ELR (cell line): ENCODE results near the gene LSM2.
"Not testable (repeated sequence)": the region's sequence is repeated elsewhere in the genome, so short reads cannot be mapped to it uniquely, and the experiment has no call there.

ENCODE experiments used
- DNase-seq: peaks from one replicate; pipeline ENCODE4 v3.0.0-alpha.2; 2015; ENCODE audit warnings: low read depth

The LSM2 gene

DNA sequence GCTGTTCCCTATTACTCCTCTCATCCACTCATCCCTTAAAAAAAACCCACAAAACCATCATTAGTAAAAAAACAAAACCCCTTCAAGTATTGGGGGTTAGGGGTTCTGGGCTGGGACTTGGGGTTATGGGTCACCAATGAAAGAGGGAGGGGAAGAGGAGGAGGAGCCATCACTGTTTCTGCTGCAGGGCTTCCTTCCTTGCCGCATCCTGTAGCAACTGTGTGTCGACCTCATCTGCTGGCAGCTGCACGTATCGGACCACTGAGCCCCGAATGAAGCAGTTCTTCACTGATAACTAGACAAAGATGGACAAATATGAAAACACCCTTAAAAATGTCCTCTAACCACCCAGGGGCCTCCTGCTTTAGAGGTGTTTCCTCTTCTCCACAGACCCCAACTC, 9.2 kb downstream of the LSM2 start:
- DNase-seq: no peak

- no peak for DNase-seq
Measured at GRCh38 chr6:31796993-31797385, 9.8 kb downstream of the LSM2 start.

DNA sequence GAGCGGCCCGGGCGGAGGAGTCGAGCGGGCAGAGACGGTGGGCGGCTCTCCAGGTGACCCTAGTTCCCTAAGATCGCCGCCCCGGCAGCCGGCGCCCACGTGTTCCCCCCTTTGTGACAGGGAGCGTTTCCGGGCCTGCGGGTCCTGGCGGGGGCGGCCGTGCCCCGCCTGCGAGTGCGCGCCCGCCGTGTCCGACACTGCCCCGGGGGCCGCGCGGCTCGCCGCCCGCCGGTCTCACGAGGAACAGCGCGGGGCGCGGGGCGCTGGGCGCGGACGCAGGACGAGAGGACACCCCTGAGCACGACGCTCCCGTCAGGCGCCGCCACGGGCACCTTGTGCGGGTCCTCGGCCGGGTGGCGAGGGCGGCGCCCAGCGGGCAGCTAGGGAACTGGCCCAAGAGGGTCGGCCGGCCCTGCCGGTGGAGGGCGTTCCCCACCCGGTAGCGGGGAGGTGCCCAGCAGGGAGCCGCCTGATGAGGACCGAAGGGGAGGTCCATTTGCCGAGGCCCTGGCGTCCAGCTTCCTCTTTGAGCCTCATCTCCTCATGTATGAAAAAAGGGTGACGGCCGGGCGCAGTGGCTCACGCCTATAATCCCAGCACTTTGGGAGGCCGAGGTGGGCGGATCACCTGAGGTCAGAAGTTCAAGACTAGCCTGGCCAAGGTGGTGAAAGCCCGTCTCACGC, 11.0 kb downstream of the LSM2 start, which contains the start of gene VARS1:
VARS1 (minus strand) TSS at position 137 of the 683 bp plus-strand sequence. CDS start 535 bp downstream, outside the sequence.
- peak; percentile 96 for DNase-seq

- no peak for DNase-seq
Measured at GRCh38 chr6:31794866-31795615, 11.7 kb downstream of the LSM2 start.

- peak; percentile 57 for DNase-seq
Measured at GRCh38 chr6:31794294-31794865, 12.4 kb downstream of the LSM2 start.

GRCh38 chr6:31793927-31794245, 12.9 kb downstream of the LSM2 start:
- DNase-seq: not testable (repeated sequence)

- DNase-seq: peak; percentile 93
Measured at GRCh38 chr6:31792761-31793171, 14.0 kb downstream of the LSM2 start.

DNA sequence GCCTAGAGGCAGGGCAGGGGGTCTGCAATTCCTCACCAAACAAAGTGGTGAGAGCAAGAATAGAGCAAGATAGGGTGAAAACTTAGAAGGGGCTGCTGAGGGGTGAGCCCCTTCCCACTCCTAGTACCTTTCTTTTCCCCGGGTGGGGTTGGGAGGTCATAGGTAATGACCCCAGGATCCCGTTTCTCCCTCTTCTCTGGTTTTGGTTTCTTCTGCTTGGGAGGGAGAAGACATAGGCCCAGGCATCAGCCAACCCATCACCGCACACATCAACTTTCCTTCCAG, 14.7 kb downstream of the LSM2 start:
- DNase-seq: no peak

DNA sequence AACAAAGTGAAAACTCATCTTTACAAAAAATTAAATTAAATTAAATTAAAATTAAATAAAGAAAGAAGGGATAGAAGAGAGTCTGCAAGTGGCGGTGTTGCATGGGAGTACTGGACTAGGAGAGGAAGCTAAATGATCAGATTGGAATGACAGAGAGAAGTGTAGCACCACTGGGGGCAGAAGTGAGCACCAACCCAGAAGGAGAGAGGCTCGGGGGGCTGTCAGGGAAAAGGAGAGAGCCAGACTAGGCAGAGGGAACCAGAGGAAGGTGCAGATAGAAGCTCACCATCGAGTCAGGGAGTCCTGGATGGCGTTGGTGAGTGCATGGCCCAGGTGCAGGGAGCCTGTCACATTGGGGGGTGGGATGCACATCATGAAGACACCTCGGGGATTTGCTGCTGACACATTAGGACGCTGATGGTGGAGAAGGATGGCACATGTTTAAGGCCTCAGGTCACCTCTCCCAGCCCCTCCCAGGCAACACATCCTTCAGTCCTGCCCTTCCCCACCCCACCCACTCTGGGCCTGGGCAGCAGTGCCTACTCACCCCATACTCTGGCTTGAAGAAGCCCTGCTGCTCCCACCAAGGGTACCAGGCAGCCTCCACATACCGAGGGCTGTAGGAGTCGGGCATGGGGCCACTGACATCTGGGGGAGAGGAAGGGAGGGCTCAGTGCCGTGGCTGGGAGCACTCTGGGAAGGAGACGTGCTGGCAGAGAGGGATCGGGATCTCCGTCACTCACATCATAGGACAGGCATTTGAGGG, 15.3 kb downstream of the LSM2 start:
- DNase-seq: peak; percentile 75

DNA sequence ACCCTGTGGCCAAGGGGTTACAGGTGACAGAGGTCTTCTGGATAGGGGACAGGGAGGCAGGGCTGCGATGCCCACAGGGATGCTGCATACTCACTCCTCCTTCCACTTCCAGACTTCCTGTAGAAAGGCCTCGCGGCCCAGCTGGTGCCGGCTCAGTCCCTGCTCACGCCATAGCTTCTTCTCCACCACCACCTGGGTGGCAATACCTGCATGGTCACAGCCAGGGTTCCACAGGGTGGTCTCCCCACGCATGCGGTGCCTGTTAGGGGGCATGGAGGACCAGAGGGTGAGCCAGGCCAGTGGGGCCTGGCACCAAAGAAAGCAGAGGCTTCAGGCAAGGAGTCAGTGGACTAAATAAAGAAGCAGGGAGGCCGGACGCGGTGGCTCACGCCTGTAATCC, 21.3 kb downstream of the LSM2 start:
- DNase-seq: no peak

GRCh38 chr6:31784098-31784925, 22.5 kb downstream of the LSM2 start:
- no peak for DNase-seq

GRCh38 chr6:31782126-31782855, 24.5 kb downstream of the LSM2 start:
- DNase-seq: no peak

DNA sequence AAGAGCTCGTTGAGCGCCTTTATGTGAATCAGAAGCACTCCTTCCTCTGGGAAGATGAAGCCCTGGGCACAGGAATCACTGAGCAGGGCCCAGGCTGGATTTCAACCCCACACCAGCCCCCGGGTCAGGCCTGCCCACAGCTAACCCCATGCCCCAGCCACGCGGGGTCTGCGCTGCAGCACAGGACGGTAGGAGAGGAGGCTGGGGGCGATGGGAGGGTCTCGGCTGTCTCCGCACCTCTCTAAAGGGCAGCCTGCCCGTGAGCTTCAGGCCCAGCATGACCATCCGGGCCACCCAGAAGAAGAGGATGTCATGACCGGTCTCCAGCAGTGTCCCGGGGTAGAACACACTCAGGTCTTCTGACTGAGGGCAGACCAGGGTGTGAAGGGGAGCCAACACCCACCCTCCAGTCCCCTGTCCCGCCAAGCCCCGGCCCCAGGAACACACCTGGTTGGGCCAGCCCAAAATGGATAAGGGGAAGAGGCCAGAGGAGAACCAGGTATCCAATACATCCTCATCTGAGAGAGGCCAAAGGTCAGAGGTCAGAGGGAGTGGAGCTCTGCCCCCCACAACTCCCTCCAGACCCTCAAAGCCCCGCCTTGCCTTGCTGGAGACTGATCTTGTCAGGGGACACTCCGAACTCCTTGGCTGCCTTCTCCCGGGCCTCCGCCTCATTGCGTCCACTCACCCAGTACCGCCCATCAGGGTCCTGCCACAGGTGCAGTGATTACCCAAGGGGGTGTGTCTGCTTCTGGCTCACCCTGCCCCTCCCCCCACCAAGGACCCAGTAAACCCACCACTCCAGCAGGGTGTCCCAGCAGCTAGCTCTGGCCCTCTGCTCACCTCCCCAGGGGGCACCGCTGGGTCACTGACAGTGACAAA, 25.3 kb downstream of the LSM2 start:
- no peak for DNase-seq

DNA sequence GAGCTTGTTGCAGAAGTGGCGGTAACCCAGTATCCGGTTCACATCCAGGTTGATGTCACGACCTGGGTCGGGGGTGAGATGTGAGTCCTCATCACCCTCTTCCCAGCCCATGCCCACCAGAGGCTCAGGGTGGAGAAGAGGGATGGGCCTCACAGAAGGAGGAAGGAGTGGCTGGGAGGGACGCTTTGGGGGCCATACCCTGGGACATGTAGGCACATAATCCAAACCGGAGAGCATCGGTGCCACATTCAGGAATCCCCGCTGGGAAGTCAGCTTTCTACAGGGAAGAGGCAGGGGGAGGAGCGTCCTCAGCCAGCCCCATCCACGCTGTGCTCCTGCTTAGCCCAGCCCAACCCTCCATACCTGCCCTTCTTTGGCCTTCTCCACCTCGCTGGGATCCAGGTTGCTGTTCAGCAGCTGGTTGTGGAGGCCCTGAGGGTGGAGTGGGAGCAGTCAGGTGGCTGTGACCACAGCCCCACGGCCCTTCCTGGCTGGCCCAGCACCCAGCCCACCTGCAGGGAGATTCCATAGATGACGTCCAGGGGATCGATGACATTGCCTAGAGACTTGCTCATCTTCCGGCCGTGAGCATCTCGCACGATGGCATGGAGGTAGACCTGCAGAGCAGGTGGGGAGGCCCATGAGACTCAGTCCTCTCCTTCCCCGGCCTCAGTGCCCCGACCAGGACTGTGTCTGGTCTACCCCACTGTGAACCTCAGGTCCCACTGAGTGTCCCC, 26.1 kb downstream of the LSM2 start:
- DNase-seq: no peak

DNA sequence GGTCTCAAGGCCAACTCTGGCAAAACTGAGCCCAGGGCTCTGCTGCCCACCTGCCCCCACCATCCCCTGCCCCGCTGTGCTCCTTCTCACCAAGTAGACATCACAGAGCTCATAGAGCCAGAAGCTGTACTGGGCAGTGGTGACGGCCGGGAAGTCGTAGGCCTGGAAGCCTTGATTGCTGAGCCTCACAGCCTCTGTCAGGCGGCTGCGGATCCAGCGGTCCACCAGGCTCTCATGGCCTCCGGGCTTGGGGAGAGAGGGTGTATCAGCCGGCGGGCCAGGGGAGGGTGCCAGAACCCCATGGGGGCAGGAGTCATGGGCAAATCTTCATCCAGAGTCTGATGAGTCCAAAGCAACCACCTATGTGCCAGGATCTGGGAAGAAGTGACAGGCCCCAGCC, 26.9 kb downstream of the LSM2 start:
- DNase-seq: no peak

GRCh38 chr6:31778999-31779885, 27.5 kb downstream of the LSM2 start:
- DNase-seq: no peak

GRCh38 chr6:31778193-31778592, 28.6 kb downstream of the LSM2 start:
- DNase-seq: no peak

GRCh38 chr6:31777667-31778050, 29.1 kb downstream of the LSM2 start:
- no peak for DNase-seq
